ENCODE measurements around the gene EPB41L4A. TPM values are rescaled to one million over a fixed set of nuclear protein-coding genes. Genes with fewer than 3 reads are reported as not detected.
A peak's percentile ranks its signal among the peaks of the same experiment; 100 is the strongest.

The EPB41L4A gene
- total and polyA plus RNA-seq, 2 donors from 2014 or later, result 10.2 to 39.0 TPM

DNA sequence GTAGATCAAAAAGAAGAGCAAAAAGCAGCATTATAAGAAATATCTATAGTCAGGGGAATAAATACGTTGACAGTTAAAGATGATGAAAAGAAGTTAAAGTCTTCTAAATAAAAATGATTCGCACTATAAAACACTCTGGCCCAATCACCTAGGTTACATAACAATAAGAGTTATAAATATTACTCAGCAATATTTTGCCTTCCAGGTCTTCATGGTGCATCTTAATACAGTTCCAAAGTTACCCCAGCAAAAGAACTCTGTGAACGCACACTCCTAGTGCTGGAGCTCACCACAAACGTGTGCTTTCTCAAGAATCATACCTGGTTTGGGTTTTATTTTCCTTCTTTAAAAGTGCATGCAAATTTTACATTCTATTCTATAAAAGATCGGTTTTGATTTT, 44.7 kb downstream of the EPB41L4A start:
- Histone ChIP-seq H3K27me3 (ENCODE audit: control insufficient read depth, insufficient read depth, low read length) (no peaks in the 10 kb centered on the region), H3K36me3 (ENCODE audit: control insufficient read depth in 2 of 3, insufficient read depth in 3 of 3, low read length in 3 of 3) (no peaks in the 10 kb centered on the region), H3K9me3 (ENCODE audit: control insufficient read depth in 2 of 3, insufficient read depth in 1 of 3, low read length in 3 of 3) (no peaks in the 10 kb centered on the region), H3K9ac (ENCODE audit: low read length in 3 of 3) (no peak overlapping the region), H3K4me1 (ENCODE audit: control insufficient read depth in 2 of 3, insufficient read depth in 2 of 3, low read depth in 1 of 3, low read length in 3 of 3) (peaks cover 1 to 17% (median 3%) of the 10 kb centered on the region in 3 donors), H3K27ac (ENCODE audit: low read depth in 2 of 2, low read length in 2 of 2) (no peak overlapping the region), H3K4me3 (ENCODE audit: low read length in 3 of 3) (no peak overlapping the region)
- intact Hi-C loops (cut with DNase I), result no loop called here
- FAIRE-seq, result no peak
- TF ChIP-seq, protein P1, sequence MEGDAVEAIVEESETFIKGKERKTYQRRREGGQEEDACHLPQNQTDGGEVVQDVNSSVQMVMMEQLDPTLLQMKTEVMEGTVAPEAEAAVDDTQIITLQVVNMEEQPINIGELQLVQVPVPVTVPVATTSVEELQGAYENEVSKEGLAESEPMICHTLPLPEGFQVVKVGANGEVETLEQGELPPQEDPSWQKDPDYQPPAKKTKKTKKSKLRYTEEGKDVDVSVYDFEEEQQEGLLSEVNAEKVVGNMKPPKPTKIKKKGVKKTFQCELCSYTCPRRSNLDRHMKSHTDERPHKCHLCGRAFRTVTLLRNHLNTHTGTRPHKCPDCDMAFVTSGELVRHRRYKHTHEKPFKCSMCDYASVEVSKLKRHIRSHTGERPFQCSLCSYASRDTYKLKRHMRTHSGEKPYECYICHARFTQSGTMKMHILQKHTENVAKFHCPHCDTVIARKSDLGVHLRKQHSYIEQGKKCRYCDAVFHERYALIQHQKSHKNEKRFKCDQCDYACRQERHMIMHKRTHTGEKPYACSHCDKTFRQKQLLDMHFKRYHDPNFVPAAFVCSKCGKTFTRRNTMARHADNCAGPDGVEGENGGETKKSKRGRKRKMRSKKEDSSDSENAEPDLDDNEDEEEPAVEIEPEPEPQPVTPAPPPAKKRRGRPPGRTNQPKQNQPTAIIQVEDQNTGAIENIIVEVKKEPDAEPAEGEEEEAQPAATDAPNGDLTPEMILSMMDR (IDR thresholded peaks at IDR 0.05; ENCODE audit: borderline replicate concordance, extremely low read depth, insufficient read depth), result no peak
- DNase-seq, result no peak

DNA sequence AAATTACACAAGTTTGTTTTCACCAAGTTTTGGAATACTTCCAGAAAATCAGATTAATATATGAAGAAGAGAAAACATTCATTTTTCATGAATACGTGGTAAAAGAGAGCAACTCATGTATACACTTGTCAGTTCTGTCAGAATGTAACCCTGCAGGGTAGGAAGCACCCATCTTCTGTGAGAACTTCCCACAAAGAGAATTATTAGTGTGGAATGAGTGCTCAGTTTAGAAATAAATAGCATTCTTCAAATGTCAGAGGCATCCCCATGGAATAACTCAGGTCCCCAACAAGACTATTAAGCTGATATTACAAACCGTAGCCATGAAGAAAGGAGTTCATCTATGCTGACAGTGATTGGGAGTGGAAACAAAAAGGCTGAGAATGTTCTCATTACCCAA, 45.2 kb downstream of the EPB41L4A start:
- H3K4me3 ChIP-seq (ENCODE audit: low read length in 3 of 3), result no peak overlapping the region
- no peaks in the 10 kb centered on the region for H3K9me3 ChIP-seq (ENCODE audit: control insufficient read depth in 2 of 3, insufficient read depth in 1 of 3, low read length in 3 of 3)
- H3K4me1 ChIP-seq (ENCODE audit: control insufficient read depth in 2 of 3, insufficient read depth in 2 of 3, low read depth in 1 of 3, low read length in 3 of 3), result peaks cover 0 to 13% (median 2%) of the 10 kb centered on the region in 3 donors
- TF ChIP-seq, protein P1 (IDR thresholded peaks at IDR 0.05; ENCODE audit: borderline replicate concordance, extremely low read depth, insufficient read depth), result no peak
- no peaks in the 10 kb centered on the region for H3K27me3 ChIP-seq (ENCODE audit: control insufficient read depth, insufficient read depth, low read length)
- FAIRE-seq (no peak), DNase-seq (no peak)
- H3K36me3 ChIP-seq (ENCODE audit: control insufficient read depth in 2 of 3, insufficient read depth in 3 of 3, low read length in 3 of 3), result no peaks in the 10 kb centered on the region
- no peak overlapping the region for H3K27ac ChIP-seq (ENCODE audit: low read depth in 2 of 2, low read length in 2 of 2)
- H3K9ac ChIP-seq (ENCODE audit: low read length in 3 of 3), result no peak overlapping the region
- intact Hi-C loops (cut with DNase I), result no loop called here

DNA sequence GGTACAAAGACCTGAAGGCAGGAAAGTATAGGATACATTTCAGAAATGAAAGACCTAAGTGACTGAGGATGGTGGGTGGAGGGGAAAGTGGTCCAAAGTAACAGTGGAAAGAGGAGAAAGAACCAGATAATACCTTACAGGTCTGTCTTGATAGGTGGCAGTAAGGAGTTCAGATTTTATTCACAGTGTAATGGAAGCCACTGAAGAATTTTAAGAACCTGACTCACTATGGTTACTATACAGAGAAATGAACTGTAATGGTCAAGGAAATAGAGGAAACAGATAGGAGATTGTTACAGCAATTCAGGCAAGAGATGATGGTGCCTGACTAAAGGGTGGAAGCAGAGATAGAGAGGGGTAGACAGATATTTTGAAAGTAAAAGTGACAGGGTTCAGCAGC, 46.5 kb downstream of the EPB41L4A start:
- intact Hi-C loops (cut with DNase I), result no loop called here
- TF ChIP-seq, protein P1 (IDR thresholded peaks at IDR 0.05; ENCODE audit: borderline replicate concordance, extremely low read depth, insufficient read depth), result peak; percentile 12

DNA sequence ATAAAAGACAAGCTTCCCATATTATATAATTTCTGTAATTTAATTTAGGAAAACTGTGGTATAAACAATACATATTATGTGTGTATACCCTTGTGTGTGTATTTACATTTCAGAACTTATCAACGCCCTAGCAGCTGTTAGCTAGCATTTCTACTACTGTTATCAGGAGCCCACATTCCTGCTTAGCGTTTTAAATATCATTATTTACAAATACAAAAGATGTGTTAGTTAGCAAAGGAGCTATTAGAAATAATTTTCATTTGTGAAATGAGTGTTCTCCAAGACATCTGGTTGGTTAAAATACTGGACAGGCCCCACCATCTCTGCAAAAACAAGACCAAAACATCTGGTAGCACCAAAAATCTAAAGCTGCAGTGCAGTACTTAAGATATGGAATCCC, 48.0 kb downstream of the EPB41L4A start:
- no peak overlapping the region for H3K9ac ChIP-seq (ENCODE audit: low read length in 3 of 3)
- H3K4me1 ChIP-seq (ENCODE audit: control insufficient read depth in 2 of 3, insufficient read depth in 2 of 3, low read depth in 1 of 3, low read length in 3 of 3), result peaks cover 0 to 7% (median 0%) of the 10 kb centered on the region in 3 donors
- H3K27ac ChIP-seq (ENCODE audit: low read depth in 2 of 2, low read length in 2 of 2), result no peak overlapping the region
- no peak overlapping the region for H3K4me3 ChIP-seq (ENCODE audit: low read length in 3 of 3)
- no peaks in the 10 kb centered on the region for H3K36me3 ChIP-seq (ENCODE audit: control insufficient read depth in 2 of 3, insufficient read depth in 3 of 3, low read length in 3 of 3)
- no peaks in the 10 kb centered on the region for H3K27me3 ChIP-seq (ENCODE audit: control insufficient read depth, insufficient read depth, low read length)
- intact Hi-C loops (cut with DNase I), result no loop called here
- DNase-seq, result no peak
- H3K9me3 ChIP-seq (ENCODE audit: control insufficient read depth in 2 of 3, insufficient read depth in 1 of 3, low read length in 3 of 3), result no peaks in the 10 kb centered on the region
- FAIRE-seq, result no peak
- TF ChIP-seq, protein P1 (IDR thresholded peaks at IDR 0.05; ENCODE audit: borderline replicate concordance, extremely low read depth, insufficient read depth), result no peak

More for the DNA sequence above, 46.5 kb downstream of the EPB41L4A start:
- Histone ChIP-seq H3K4me3 (ENCODE audit: low read length in 3 of 3) (no peak overlapping the region), H3K27me3 (ENCODE audit: control insufficient read depth, insufficient read depth, low read length) (no peaks in the 10 kb centered on the region), H3K36me3 (ENCODE audit: control insufficient read depth in 2 of 3, insufficient read depth in 3 of 3, low read length in 3 of 3) (no peaks in the 10 kb centered on the region), H3K27ac (ENCODE audit: low read depth in 2 of 2, low read length in 2 of 2) (no peak overlapping the region), H3K9me3 (ENCODE audit: control insufficient read depth in 2 of 3, insufficient read depth in 1 of 3, low read length in 3 of 3) (no peaks in the 10 kb centered on the region), H3K9ac (ENCODE audit: low read length in 3 of 3) (no peak overlapping the region), H3K4me1 (ENCODE audit: control insufficient read depth in 2 of 3, insufficient read depth in 2 of 3, low read depth in 1 of 3, low read length in 3 of 3) (peaks cover 0 to 7% (median 0%) of the 10 kb centered on the region in 3 donors)
- DNase-seq (no peak), FAIRE-seq (no peak)
